ENCODE data around the gene ACACA.
"Not testable (repeated sequence)": the region's sequence is repeated elsewhere in the genome, so short reads cannot be mapped to it uniquely, and the experiment has no call there.

The ACACA gene

GRCh38 chr17:37393352-37393751 is 13.3 kb downstream of the ACACA start:
- no peak for DNase-seq (ENCODE audit: low read depth)

DNA sequence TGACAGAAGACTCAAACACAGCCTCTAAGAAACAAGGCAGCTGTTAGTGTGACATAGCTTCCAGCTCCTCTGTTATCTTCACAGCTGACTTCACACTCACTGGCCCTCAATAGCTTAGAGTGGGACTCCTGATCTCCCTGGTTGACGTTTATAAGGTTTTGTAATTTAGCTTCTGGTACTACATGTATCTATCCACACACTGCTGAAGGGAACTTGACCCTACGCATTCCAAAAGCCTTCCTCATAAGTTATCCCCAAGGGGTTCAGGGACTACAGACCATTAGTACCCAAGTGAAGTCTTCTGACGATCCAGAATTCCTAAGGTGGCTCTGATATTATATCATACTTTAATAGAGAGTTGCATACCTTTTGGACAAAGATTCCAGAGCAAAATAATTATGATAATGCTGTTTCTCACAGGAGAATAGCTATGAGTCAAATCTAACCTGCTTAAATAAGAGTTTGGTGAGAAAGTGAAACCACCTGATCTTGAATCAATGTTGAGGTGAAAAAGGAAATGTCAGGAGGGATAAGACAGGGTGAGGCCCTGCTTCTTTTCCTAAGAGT is 14.5 kb downstream of the ACACA start:
- DNase-seq (ENCODE audit: low read depth): no peak

- no peak for DNase-seq (ENCODE audit: low read depth)
These were observed 15.5 kb downstream of the ACACA start for GRCh38 chr17:37391146-37391545.

DNA sequence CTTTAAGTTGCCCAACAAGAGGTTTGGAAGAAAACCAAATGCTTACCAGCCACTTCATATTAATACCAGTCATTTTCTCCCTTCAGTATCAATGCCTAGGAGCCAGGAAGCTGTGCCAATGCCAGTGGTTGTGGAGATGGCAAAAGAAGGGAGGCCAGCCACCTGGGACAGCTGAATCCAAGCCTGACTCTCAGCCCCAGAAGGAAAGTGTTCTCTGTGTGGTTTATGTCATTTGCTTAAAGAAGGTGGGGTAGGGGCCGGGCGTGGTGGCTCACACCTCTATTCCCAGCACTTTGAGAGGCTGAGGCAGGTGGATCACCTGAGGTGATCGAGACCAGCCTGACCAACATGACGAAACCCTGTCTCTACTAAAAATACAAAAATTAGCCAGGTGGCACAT is 17.5 kb downstream of the ACACA start:
- DNase-seq (ENCODE audit: low read depth): no peak

GRCh38 chr17:37388266-37388665 is 18.4 kb downstream of the ACACA start:
- no peak for DNase-seq (ENCODE audit: low read depth)

DNA sequence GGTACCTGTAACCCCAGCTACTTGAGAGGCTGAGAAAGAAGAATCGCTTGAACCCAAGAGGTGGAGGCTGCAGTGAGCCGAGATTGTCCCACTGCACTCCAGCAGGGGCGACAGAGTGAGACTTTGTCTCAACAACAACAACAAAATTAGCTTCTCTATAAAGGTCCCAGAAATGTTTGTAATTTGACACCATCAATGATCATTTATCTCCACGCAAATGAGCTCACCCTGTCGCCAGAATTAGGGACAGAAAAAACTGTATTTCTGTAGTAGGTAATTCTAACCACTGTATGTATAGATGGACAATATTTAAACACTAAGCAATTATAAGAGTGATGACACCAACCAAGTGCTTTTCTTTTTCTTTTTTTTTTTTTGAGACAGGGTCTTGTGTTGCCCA is 20.2 kb downstream of the ACACA start:
- no peak for DNase-seq (ENCODE audit: low read depth)

DNA sequence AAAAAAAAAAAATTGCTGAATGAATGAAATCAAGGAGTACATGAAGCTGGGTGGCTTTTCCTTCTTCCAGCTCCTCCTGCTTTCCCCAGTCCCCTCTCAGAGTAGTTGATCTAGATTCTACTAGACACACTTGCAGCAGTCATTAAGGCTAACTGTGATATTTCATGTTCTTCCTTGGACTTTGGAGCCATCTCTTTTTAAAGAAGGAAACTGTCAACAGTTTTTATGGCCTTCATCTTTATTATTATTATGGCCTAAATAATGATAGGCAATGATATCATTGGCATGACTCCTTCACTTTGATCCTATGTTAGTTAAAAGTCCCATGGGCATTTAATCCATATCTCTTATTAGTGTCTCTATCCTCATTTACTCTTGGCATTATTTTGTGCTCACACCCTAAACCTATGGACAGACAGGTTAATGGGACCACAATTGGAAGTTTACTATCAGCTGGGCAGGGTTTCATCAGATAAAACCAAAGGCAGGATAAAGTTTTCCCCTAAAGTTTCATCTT is 21.1 kb downstream of the ACACA start:
- DNase-seq (ENCODE audit: low read depth): no peak

- no peak for DNase-seq (ENCODE audit: low read depth)
These were observed 22.0 kb downstream of the ACACA start for GRCh38 chr17:37384560-37385149.

- no peak for DNase-seq (ENCODE audit: low read depth)
These were observed 24.6 kb downstream of the ACACA start for GRCh38 chr17:37382056-37382455.

- no peak for DNase-seq (ENCODE audit: low read depth)
These were observed 30.9 kb downstream of the ACACA start, which contains the start of gene C17orf78 for GRCh38 chr17:37375706-37376105. Gene C17orf78 (plus strand): TSS chr17:37375985. CDS start chr17:37376093, 108 bp downstream.

GRCh38 chr17:37373530-37374159 is 33.0 kb downstream of the ACACA start:
- DNase-seq (ENCODE audit: low read depth): no peak

DNA sequence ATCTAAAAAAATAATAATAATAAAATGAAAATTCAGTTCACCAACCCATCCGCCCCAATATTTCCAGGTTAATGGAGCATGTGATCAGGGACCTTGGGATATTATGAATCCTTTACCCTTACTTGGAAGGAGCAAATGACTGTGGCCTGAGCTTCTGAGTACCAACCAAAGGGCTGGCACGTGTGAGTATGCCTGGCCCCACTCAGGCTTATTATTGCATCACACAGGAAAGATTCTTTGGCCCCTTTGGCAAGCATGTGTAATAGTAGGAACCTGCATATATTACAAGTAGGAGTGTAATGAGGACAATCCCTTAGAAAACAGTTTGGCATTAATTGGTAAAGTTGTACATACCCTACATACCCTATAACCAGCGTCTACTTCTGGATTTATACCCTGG is 38.1 kb downstream of the ACACA start:
- DNase-seq (ENCODE audit: low read depth): no peak

- DNase-seq (ENCODE audit: low read depth): no peak
These were observed 41.0 kb downstream of the ACACA start for GRCh38 chr17:37365589-37365988.

DNA sequence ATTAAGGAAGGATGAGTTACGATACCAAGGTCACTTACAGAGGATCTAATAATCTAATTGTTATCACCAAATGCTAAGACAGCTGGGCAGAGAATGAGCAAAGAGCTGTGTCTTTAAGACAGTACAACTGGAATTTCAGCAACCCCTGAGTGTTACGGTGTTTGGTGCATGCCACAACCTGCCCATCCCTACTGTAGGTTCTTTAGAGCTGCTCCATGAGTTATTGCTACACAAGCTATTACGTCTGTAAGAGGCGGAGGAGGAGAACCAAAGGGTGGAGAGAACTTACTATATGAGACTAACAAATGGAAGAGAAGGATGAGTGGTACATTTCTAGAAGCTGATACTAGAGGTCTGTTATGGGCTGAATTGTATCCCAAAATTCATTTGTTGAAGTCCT is 45.1 kb downstream of the ACACA start:
- DNase-seq (ENCODE audit: low read depth): no peak

DNA sequence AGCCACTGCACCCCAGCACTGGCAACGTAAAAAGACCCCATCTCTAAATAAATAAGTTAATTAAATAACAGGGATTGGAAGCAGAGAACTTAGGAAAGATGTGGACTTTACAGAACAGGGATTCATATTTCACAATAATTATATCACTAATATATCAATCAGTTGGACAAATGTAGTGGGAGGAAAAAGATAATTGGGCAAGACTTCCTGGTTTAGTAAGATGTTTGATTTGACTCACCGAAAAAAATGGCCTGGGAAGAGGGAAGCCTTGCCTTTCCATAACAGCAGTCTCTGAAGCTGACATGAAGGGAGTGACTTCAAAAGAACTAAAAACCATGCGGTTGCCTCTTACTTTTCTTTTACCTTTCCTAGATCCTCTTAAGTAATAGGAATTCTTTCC is 46.0 kb downstream of the ACACA start:
- DNase-seq (ENCODE audit: low read depth): no peak

DNA sequence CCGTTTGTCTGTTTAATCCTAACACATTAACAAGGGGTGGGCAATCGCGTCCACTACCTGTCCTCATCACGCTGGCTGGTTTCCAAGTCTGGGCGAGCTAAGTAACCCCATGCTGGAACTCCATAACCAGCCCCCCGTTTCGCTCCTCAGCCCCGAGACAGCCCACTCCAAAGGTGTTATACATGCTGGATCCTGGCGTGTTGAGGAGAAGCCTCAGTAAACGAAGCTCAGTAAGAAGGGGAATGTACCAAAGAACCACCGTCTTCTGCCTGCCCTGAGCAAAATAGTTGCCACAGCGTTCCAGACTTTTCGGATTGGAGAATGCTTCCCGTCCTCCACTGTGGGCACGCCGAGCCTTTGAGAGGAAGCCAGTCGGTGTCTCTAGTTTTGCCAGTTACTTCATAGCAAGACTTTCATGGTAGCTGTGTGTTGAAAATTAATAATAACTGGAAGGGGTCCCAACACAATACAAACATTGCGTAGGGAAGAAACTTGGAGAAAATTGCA is 46.9 kb downstream of the ACACA start:
- no peak for DNase-seq (ENCODE audit: low read depth)

GRCh38 chr17:37358830-37359681 is 47.6 kb downstream of the ACACA start:
- peak; percentile 70 for DNase-seq (ENCODE audit: low read depth)

GRCh38 chr17:37358098-37358829 is 48.4 kb downstream of the ACACA start:
- DNase-seq (ENCODE audit: low read depth): no peak

DNA sequence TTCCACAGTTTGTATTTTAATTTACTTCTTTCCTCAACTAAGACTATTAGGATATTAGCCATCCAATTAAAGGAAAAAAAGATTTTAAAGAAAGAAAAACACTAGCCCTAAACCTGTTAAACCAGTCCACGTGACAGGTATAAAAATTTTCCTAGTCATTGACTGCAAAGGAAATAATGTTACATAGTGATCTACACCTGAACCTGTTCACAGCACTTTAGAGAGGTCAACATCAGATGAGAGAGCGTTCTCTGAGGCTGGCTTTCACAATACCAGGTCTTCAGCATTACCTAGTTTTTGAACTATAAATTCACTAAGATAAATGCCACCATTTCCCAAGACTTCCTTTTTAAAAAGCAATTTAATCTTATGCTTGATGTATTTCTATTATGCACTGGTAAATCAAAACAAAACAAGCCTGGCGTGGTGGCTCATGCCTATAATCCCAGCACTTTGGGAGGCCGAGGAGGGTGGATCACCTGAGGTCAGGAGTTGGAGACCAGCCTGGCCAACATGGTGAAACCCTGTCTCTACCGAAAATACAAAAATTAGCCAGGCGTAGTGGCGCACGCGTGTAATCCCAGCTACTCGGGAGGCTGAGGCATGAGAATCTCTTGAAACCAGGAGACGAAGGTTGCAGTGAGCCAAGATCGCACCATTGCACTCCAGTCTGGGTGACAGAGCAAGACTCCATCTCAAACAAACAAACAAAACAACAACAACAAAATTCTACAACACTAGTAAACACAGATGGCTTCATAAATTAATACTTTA is 49.7 kb downstream of the ACACA start:
- DNase-seq (ENCODE audit: low read depth): not testable (repeated sequence)

DNA sequence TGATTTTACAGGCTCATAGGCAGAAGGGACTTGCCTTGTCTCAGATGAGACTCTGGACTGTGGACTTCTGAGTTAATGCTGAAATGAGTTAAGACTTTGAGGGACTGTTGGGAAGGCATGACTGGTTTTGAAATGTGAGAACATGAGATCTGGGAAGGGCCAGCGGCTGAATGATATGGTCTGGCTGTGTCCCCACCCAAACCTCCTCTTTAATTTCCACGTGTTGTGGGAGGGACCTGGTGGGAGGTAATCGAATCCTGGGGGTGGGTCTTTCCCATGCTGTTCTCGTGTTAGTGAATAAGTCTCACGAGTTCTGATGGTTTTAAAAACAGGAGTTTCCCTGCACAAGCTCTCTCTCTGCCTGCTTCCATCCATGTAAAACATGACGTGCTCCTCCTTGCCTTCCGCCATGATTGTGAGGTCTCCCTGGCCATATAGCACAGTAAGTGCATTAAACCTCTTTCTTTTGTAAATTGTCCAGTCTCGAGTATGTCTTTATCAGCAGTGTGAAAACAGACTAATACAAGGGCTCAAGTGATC is 59.7 kb downstream of the ACACA start:
- DNase-seq (ENCODE audit: low read depth): not testable (repeated sequence)

GRCh38 chr17:37344519-37344918 is 62.1 kb downstream of the ACACA start:
- DNase-seq (ENCODE audit: low read depth): no peak
